Hematopoietic multipotent progenitor cell treated with erythropoietin and hydrocortisone succinate and interleukin-3 and kit ligand, for 6 days (in vitro differentiated cells): ENCODE data around the gene DVL2.
A peak's percentile ranks its signal among the peaks of the same experiment; 100 is the strongest.
"Not testable (repeated sequence)": the region's sequence is repeated elsewhere in the genome, so short reads cannot be mapped to it uniquely, and the experiment has no call there.

Source experiments
- DNase-seq: peaks from one replicate; pipeline ENCODE4 v3.0.0-alpha.2; 2015

Gene DVL2

GRCh38 chr17:7191571-7192270 lies 42.6 kb downstream of the DVL2 start:
- DNase-seq, result peak; percentile 59

GRCh38 chr17:7191069-7191468 lies 43.2 kb downstream of the DVL2 start:
- no peak for DNase-seq

DNA sequence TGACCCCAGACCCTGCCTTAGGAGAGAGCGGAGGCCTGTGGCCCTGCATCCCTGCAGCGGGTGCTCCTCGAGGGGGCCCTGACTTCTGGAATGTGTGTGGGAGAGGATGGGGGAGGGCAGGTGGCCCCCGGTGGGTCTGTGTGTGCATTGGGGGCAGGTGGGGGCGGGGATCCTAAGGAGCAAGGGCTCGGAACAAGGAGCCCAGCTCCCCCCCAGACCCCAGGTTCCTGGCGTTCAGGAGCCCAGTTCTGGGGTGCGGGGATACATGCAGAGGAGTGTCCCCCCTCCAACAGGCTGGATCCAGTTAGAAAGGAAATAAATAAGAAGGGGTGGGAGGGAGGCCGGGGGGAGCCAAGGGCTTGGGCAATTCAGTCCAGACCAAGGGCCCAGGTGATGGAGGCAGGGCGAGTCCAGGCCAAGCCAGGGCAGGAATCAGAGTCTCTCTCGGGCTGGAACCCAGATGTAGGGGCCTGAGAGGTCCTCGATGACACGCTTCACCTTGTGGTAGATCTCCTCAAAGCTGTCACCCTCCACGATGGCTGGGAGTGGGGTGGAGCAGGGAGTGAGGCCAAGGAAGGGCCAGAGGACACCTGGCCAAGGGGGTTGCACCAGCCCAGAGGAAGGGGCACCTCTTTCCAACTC lies 43.9 kb downstream of the DVL2 start:
- DNase-seq, result no peak

- peak; percentile 35 for DNase-seq
These were observed 48.1 kb downstream of the DVL2 start for GRCh38 chr17:7186241-7186640.

- no peak for DNase-seq
These were observed 49.7 kb downstream of the DVL2 start for GRCh38 chr17:7184647-7185046.

DNA sequence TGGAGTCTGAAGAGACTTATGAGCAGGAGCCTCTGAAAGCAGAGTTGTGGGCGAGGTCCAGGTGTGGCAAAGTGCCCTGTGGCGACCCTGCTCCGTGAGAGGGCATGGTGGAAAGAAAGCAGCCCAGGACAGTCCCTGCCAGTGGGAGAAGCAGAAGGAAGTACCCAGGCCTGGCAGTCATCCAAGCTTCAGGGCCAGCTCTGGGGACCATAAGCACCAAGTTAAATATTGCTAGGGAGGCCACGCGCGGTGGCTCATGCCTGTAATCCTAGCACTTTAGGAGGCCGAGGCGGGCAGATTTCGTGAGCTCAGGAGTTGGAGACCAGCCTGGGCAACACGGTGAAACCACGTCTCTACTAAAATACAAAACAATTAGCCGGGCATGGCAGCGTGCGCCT lies 50.2 kb downstream of the DVL2 start:
- DNase-seq, result peak; percentile 40

DNA sequence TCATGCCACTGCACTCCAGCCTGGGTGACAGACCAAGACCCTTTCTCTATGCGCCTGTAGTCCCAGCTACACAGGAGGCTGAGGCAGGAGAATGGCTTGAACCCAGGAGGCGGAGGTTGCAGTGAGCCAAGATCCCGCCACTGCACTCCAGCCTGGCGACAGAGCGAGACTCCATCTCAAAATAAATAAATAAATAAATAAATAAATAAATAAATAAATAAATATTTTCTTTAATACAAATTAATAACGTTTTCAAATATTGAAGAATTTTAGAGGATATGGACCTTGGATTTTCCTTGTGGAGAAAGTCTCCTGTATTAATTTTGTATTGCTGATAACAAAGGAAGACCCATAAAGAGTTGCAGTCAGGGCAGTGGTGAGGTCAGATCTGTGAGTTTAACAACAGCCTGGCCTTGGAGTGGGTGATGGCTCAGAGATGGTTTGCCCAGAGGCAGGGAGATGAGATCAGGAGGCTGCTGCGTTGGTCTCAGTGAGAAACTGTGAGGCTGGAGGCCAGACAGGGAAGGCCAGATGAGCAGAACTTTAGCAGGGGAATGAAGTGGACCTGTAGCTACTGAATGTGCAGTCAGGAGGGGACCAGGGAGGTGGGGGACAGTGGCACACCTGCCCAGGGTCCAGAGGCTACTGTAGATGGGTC lies 50.8 kb downstream of the DVL2 start:
- DNase-seq, result no peak

DNA sequence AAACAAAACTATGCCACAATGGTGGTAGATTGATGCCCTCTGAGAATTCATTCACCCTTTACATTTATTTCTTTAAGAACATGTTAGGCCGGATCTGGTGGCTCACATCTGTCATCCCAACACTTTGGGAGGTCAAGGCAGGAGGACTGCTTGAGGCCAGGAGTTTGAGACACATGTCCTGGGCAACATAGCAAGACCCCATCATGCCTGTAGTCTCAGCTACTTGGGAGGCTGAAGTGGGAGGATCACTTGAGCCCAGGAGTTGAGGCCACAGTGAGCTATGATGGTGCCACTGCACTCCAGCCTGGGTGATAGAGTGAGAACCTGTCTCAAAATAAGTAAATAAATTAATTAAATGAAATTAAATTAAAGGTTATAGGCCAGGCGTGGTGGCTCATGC lies 52.2 kb downstream of the DVL2 start:
- not testable (repeated sequence) for DNase-seq

GRCh38 chr17:7179317-7180254 lies 54.7 kb downstream of the DVL2 start, which contains the start of gene ASGR1:
Gene ASGR1, minus strand, starts transcription at chr17:7179370. Its CDS starts 807 bp downstream, at chr17:7178563.
- no peak for DNase-seq

- DNase-seq, result no peak
These were observed 55.4 kb downstream of the DVL2 start for GRCh38 chr17:7178973-7179316.

GRCh38 chr17:7177954-7178477 lies 56.3 kb downstream of the DVL2 start:
- DNase-seq, result no peak

- peak; percentile 84 for DNase-seq
These were observed 56.9 kb downstream of the DVL2 start for GRCh38 chr17:7177191-7177953.

DNA sequence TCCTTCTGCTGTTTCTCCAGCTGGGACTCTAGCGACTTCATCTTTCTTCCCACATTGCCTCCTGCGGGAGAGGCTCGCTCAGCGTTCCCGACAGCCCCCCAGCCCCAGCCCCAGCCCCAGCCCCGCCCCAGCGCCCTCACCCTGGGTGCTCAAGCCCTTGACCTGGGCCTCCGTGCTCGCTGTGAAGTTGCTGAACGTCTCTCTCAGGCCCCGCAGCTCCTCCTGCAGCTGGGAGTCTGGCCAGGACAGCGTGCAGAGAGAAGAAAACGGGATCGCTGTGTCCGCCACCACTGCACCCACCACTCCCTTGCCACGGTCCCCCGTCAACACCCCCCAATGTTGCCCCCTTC lies 57.5 kb downstream of the DVL2 start:
- no peak for DNase-seq

DNA sequence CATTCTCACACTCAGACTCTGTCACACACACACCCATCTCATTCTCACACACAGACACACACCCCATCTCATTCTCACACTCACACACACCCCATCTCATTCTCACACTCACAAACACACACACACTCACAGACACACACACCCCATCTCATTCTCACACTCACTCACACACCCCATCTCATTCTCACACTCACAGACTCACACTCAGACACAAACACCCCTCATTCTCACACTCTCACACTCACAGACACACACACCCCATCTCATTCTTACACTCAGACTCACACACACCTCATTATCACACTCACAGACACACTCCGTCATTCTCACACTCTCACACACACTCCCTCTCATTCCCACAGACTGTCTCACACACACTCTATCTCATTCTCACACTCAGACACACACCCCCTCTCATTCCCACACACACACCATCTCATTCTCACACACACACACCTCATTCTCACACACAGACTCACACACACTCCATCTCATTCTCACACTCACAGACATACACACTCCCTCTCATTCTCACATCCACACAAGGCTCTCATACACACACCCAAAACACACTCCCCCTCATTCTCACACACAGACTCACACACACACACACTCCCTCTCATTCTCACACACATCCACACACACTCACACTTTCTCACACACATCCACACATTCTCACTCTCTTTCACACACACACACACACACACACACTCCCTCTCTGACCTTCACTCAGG lies 58.0 kb downstream of the DVL2 start:
- DNase-seq, result no peak
